IPS-18a (cell line): Measurements from ENCODE around the gene DGAT2.

Experiments used
- H3K27ac ChIP-seq: one replicate; pipeline ENCODE4 v1.5.1; 2013; ENCODE audit warnings: low read length
- H3K27me3 ChIP-seq: one replicate; pipeline ENCODE4 v1.6.1; 2013; ENCODE audit warnings: mild to moderate bottlenecking, low read length; ENCODE audit not compliant: control insufficient read depth, insufficient read depth
- H3K36me3 ChIP-seq: one replicate; pipeline ENCODE4 v1.6.1; 2013; ENCODE audit warnings: low read depth, low read length; ENCODE audit not compliant: control insufficient read depth
- H3K4me1 ChIP-seq: one replicate; pipeline ENCODE4 v1.6.1; 2013; ENCODE audit warnings: low read depth, low read length; ENCODE audit not compliant: control insufficient read depth
- H3K4me3 ChIP-seq: one replicate; pipeline ENCODE4 v1.5.1; 2013; ENCODE audit warnings: low read length
- H3K9ac ChIP-seq: one replicate; pipeline ENCODE4 v1.6.1; 2013; ENCODE audit warnings: mild to moderate bottlenecking, low read length, moderate library complexity
- H3K9me3 ChIP-seq: one replicate; pipeline ENCODE4 v1.6.1; 2013; ENCODE audit warnings: low read depth, low read length; ENCODE audit not compliant: control insufficient read depth

Gene DGAT2

GRCh38 chr11:75796091-75796435 is 27.5 kb downstream of the DGAT2 start:
- H3K4me3 ChIP-seq, result no peak overlapping the region
- no peaks in the 10 kb centered on the region for H3K36me3 ChIP-seq
- H3K9ac ChIP-seq, result no peak overlapping the region
- no peaks in the 10 kb centered on the region for H3K4me1 ChIP-seq
- H3K9me3 ChIP-seq, result no peaks in the 10 kb centered on the region
- H3K27me3 ChIP-seq, result no peaks in the 10 kb centered on the region
- H3K27ac ChIP-seq, result no peak overlapping the region

GRCh38 chr11:75797116-75797515 is 28.5 kb downstream of the DGAT2 start:
- Histone ChIP-seq H3K27me3 (no peaks in the 10 kb centered on the region), H3K4me3 (no peak overlapping the region), H3K36me3 (no peaks in the 10 kb centered on the region), H3K9ac (no peak overlapping the region), H3K27ac (no peak overlapping the region), H3K4me1 (no peaks in the 10 kb centered on the region), H3K9me3 (no peaks in the 10 kb centered on the region)

- no peaks in the 10 kb centered on the region for H3K4me1 ChIP-seq
- no peak overlapping the region for H3K9ac ChIP-seq
- no peak overlapping the region for H3K27ac ChIP-seq
- H3K36me3 ChIP-seq, result no peaks in the 10 kb centered on the region
- H3K4me3 ChIP-seq, result no peak overlapping the region
- H3K9me3 ChIP-seq, result no peaks in the 10 kb centered on the region
- no peaks in the 10 kb centered on the region for H3K27me3 ChIP-seq
These were observed 29.2 kb downstream of the DGAT2 start for GRCh38 chr11:75797792-75798191.

GRCh38 chr11:75800136-75800675 is 31.6 kb downstream of the DGAT2 start:
- H3K4me3 ChIP-seq, result no peak overlapping the region
- no peak overlapping the region for H3K9ac ChIP-seq
- H3K27me3 ChIP-seq, result no peaks in the 10 kb centered on the region
- no peaks in the 10 kb centered on the region for H3K36me3 ChIP-seq
- H3K4me1 ChIP-seq, result no peaks in the 10 kb centered on the region
- H3K9me3 ChIP-seq, result no peaks in the 10 kb centered on the region
- no peak overlapping the region for H3K27ac ChIP-seq

GRCh38 chr11:75800728-75801361 is 32.3 kb downstream of the DGAT2 start:
- no peaks in the 10 kb centered on the region for H3K27me3 ChIP-seq
- no peaks in the 10 kb centered on the region for H3K4me1 ChIP-seq
- no peaks in the 10 kb centered on the region for H3K9me3 ChIP-seq
- H3K4me3 ChIP-seq, result no peak overlapping the region
- H3K36me3 ChIP-seq, result no peaks in the 10 kb centered on the region
- no peak overlapping the region for H3K9ac ChIP-seq
- H3K27ac ChIP-seq, result no peak overlapping the region

- Histone ChIP-seq H3K36me3 (no peaks in the 10 kb centered on the region), H3K27me3 (no peaks in the 10 kb centered on the region), H3K4me1 (no peaks in the 10 kb centered on the region), H3K9ac (no peak overlapping the region), H3K4me3 (no peak overlapping the region), H3K27ac (no peak overlapping the region), H3K9me3 (no peaks in the 10 kb centered on the region)
These were observed 32.9 kb downstream of the DGAT2 start for GRCh38 chr11:75801362-75802020.

- Histone ChIP-seq H3K9ac (no peak overlapping the region), H3K36me3 (no peaks in the 10 kb centered on the region), H3K4me3 (no peak overlapping the region), H3K27me3 (no peaks in the 10 kb centered on the region), H3K9me3 (no peaks in the 10 kb centered on the region), H3K27ac (no peak overlapping the region), H3K4me1 (no peaks in the 10 kb centered on the region)
These were observed 33.7 kb downstream of the DGAT2 start for GRCh38 chr11:75802021-75802912.

GRCh38 chr11:75802913-75803820 is 34.6 kb downstream of the DGAT2 start:
- Histone ChIP-seq H3K9me3 (no peaks in the 10 kb centered on the region), H3K9ac (no peak overlapping the region)

GRCh38 chr11:75809111-75809510 is 40.5 kb downstream of the DGAT2 start:
- Histone ChIP-seq H3K36me3 (no peaks in the 10 kb centered on the region), H3K9me3 (no peaks in the 10 kb centered on the region), H3K9ac (no peak overlapping the region), H3K4me1 (peaks cover 12% of the 10 kb centered on the region), H3K4me3 (no peak overlapping the region), H3K27me3 (no peaks in the 10 kb centered on the region), H3K27ac (no peak overlapping the region)

More at GRCh38 chr11:75802913-75803820, 34.6 kb downstream of the DGAT2 start:
- Histone ChIP-seq H3K27ac (no peak overlapping the region), H3K4me1 (no peaks in the 10 kb centered on the region), H3K36me3 (no peaks in the 10 kb centered on the region), H3K4me3 (no peak overlapping the region), H3K27me3 (no peaks in the 10 kb centered on the region)

- H3K9ac ChIP-seq, result no peak overlapping the region
- peaks cover 12% of the 10 kb centered on the region for H3K4me1 ChIP-seq
- no peak overlapping the region for H3K4me3 ChIP-seq
- no peak overlapping the region for H3K27ac ChIP-seq
- H3K36me3 ChIP-seq, result no peaks in the 10 kb centered on the region
- no peaks in the 10 kb centered on the region for H3K27me3 ChIP-seq
- H3K9me3 ChIP-seq, result no peaks in the 10 kb centered on the region
These were observed 41.4 kb downstream of the DGAT2 start for GRCh38 chr11:75809991-75810390.
